Ovary (tissue), 9 donors: ENCODE measurements around the gene SUGCT. TPM values are rescaled to one million over a fixed set of nuclear protein-coding genes. Genes with fewer than 3 reads are reported as not detected.
"Not testable (repeated sequence)": the region's sequence is repeated elsewhere in the genome, so short reads cannot be mapped to it uniquely, and the experiment has no call there.

Experiments used
- DNase-seq, 5 donors: peaks; one replicate each; pipeline ENCODE4 v3.0.0-alpha.2; 2019 to 2020
- H3K27ac ChIP-seq, 2 donors: fragments of 200-600 bp; one replicate each; pipeline versions ENCODE4 v1.5.1 to v1.8.0; 2019 to 2022
- H3K27me3 ChIP-seq: fragments of 200-600 bp; one replicate; pipeline ENCODE4 v1.8.0; 2022
- H3K36me3 ChIP-seq: fragments of 200-600 bp; sonication (generic); one replicate; pipeline ENCODE4 v1.5.1; 2019
- H3K4me1 ChIP-seq: one replicate; pipeline ENCODE4 v1.8.1; 2013; ENCODE audit warnings: mild to moderate bottlenecking, moderate library complexity; ENCODE audit not compliant: insufficient read depth
- H3K4me3 ChIP-seq: fragments of 200-600 bp; sonication (generic); one replicate; pipeline ENCODE4 v1.5.1; 2017
- H3K9me3 ChIP-seq, 2 donors: fragments of 200-600 bp in 1 of 2; sonication (generic) in 1 of 2; one replicate each; pipeline versions ENCODE4 v1.5.1 to v1.8.1; 2013 to 2019; ENCODE audit warnings: mild to moderate bottlenecking in 1 of 2, moderate library complexity in 1 of 2
- CTCF ChIP-seq, 3 donors: fragments of 450-650 bp in 2 of 3; fragments of 200-600 bp in 1 of 3; IDR thresholded peaks; one replicate each; pipeline versions ENCODE4 v1.5.1 to v1.8.0; 2016 to 2022; ENCODE audit warnings: antibody characterized with exemption in 3 of 3, mild to moderate bottlenecking in 1 of 3
- EP300 ChIP-seq: sonication (generic); formaldehyde crosslinking; IDR thresholded peaks from one replicate; pipeline ENCODE4 v1.6.1; 2017; ENCODE audit warnings: antibody characterized with exemption
- POLR2A ChIP-seq: fragments of 450-650 bp; IDR thresholded peaks from one replicate; pipeline ENCODE4 v1.6.1; 2017; ENCODE audit warnings: antibody characterized with exemption, mild to moderate bottlenecking, moderate library complexity
- WGBS, 3 donors: extraction: QIAGEN DNeasy Blood & Tissue Kit in 1 of 3; methylation state at CpG; one replicate each; pipeline versions ENCODE4 v1.1.5 to v1.1.7; 2013 to 2017; 5-methylcytosine and 5-hydroxymethylcytosine counted together
- intact Hi-C, 4 donors: fragments of 100-400 bp; cut with DNase I; formaldehyde crosslinking; loops; one replicate each; pipeline versions ENCODE4 v1.11.0 to v1.15.1; 2022 to 2023
- polyA plus RNA-seq, 2 donors: library from polyadenylated mRNA; stranded (reverse); fragments of 200-250 nt in 1 of 2; fragments of 350-450 nt in 1 of 2; fragmentation: Illumina TruSeq in 1 of 2; extraction: RNeasy Lipid Tissue Mini Kit (QIAGEN cat#74804) in 1 of 2; gene quantifications; one replicate each; pipeline ENCODE4 v1.2.3, GENCODE V29; 2013 to 2014
- total RNA-seq, 7 donors: library from RNA; depleted of rRNA in 2 of 7; stranded (reverse); fragments of >200 nt in 2 of 7; fragmentation: NEBNext Ultra II Directional in 3 of 7; extraction: Animal tissue kit (Norgen Biotek cat#: 25700) in 3 of 7; gene quantifications; one replicate each; pipeline versions ENCODE4 v1.1.0 to v1.2.4, GENCODE V29; 2016 to 2023
- donor health status: DM: no; HTN: no; CAD: no; lungs with moderate emphysema.
- donor health status: DM: no; HTN: no; CAD: no.
- donor health status: Bipolar disorder and iron deficiency.
- donor health status: DM: yes; HTN: yes; CAD: no.
- donor health status: DM: no; HTN: no; CAD: no.
- donor health status: DM: yes; HTN: yes; CAD: no.

Gene SUGCT
- total and polyA plus RNA-seq, 9 donors: 3.4 to 9.3 (median 7.8) TPM

GRCh38 chr7:40213856-40214255 lies 79.1 kb downstream of the SUGCT start:
- Histone ChIP-seq H3K4me1 (no peaks in the 10 kb centered on the region), H3K9me3 (no peaks in the 10 kb centered on the region), H3K27me3 (no peaks in the 10 kb centered on the region), H3K4me3 (no peak overlapping the region), H3K36me3 (no peaks in the 10 kb centered on the region), H3K27ac (no peak overlapping the region)
- no peak for TF ChIP-seq POLR2A
- no peak for TF ChIP-seq EP300
- no peak for TF ChIP-seq CTCF (IDR thresholded peaks at IDR 0.05)
- WGBS, 3 donors: 84 to 91% (median 89%) methylated on average over 3 of the region's 3 CpGs
- DNase-seq: no peak
- intact Hi-C loops: no loop called here

- DNase-seq, intact Hi-C loops, H3K4me3 ChIP-seq, H3K4me1 ChIP-seq, H3K27ac ChIP-seq, H3K36me3 ChIP-seq, H3K27me3 ChIP-seq, H3K9me3 ChIP-seq: not testable (repeated sequence)
- 97 to 98% (median 97%) methylated on average over 7 of the region's 7 CpGs for WGBS, 3 donors
Observed at GRCh38 chr7:40218612-40219011, 83.8 kb downstream of the SUGCT start.

DNA sequence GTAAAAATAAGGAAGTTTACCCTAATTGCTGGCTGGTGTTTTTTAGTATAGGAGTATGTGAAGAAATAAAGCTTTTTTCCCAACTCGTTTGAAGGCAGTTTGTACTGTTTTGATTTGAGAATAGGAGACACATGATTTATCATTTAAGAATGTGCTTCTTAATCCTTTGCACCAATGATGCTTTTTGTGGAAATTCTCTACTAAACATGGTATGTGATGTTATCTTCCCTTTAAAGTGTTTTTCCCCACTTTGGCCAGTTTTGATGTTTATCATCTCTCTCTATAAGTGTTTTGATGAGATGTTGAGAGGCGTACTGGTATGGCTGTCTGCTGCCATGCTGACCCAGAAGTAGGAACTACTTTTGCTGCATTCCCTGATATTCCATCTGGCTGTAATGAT lies 85.1 kb downstream of the SUGCT start:
- Histone ChIP-seq H3K27me3 (no peaks in the 10 kb centered on the region), H3K27ac (no peak overlapping the region)
- 39 to 43% (median 40%) methylated on average over 2 of the region's 2 CpGs for WGBS, 3 donors

GRCh38 chr7:40220421-40220911 lies 85.7 kb downstream of the SUGCT start:
- intact Hi-C loops: no loop called here
- Histone ChIP-seq H3K4me1 (peaks cover 4% of the 10 kb centered on the region), H3K4me3 (no peak overlapping the region), H3K27me3 (no peaks in the 10 kb centered on the region), H3K27ac (no peak overlapping the region), H3K9me3 (no peaks in the 10 kb centered on the region), H3K36me3 (no peaks in the 10 kb centered on the region)
- TF ChIP-seq POLR2A (no peak), CTCF (IDR thresholded peaks at IDR 0.05) (no peak), EP300 (no peak)
- no peak for DNase-seq

More for the DNA sequence above, 85.1 kb downstream of the SUGCT start:
- TF ChIP-seq CTCF (IDR thresholded peaks at IDR 0.05) (no peak), POLR2A (no peak), EP300 (no peak)
- DNase-seq: no peak
- no peak overlapping the region for H3K4me3 ChIP-seq
- H3K9me3 ChIP-seq: no peaks in the 10 kb centered on the region
- H3K36me3 ChIP-seq: no peaks in the 10 kb centered on the region
- intact Hi-C loops: no loop called here
- H3K4me1 ChIP-seq: peaks cover 4% of the 10 kb centered on the region

DNA sequence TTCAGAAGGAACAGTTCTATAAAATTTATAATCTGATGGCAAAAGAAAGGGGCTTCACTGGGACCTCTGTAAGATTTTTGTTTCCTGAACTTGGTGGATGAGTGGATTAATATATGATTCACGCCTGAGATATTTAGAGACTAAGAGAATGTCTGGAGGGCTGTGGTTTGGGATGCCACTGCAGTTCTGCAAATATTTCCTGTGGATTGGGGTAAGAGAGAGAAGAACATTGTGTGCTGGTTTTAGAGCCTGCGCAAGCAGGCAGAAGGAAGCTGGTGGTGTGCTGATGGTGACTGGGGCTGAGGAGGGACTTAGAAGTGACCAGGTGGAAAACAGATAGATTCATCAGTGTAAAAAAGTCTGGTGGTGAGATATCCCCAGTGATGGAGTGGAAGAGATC lies 87.0 kb downstream of the SUGCT start:
- no peaks in the 10 kb centered on the region for H3K36me3 ChIP-seq
- peaks cover 4% of the 10 kb centered on the region for H3K4me1 ChIP-seq
- WGBS, 3 donors: 79 to 89% (median 79%) methylated on average over 2 of the region's 2 CpGs
- DNase-seq: no peak
- TF ChIP-seq EP300: no peak
- no peaks in the 10 kb centered on the region for H3K9me3 ChIP-seq
- no peak overlapping the region for H3K4me3 ChIP-seq
- no peaks in the 10 kb centered on the region for H3K27me3 ChIP-seq
- H3K27ac ChIP-seq: no peak overlapping the region
- intact Hi-C loops: no loop called here
